ENCODE measurements around the gene PHF12.

Gene PHF12

DNA sequence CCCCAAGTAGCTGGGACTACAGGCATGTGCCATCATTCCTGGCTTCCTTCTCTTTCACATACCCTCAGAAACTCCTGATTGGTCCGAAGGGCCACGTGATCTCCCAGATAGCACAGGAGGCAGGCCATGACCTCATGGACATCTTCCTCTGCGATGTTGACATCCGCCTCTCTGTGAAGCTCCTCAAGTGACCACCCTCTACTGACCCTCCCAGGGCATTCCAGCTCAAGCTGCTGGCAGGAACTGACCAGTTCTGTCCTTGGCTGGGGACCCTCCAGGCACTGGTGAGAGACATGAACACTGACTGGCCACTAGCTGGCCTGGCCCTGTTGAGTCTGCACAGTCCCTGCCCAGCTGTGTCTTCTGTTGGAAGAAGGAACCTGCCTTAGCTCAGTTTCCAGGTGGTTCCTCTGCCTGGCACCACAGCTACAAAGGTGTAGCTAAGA is 90.9 kb downstream of the PHF12 start:
- DNase-seq (ENCODE audit: low read depth in 2 of 2): no peak

DNA sequence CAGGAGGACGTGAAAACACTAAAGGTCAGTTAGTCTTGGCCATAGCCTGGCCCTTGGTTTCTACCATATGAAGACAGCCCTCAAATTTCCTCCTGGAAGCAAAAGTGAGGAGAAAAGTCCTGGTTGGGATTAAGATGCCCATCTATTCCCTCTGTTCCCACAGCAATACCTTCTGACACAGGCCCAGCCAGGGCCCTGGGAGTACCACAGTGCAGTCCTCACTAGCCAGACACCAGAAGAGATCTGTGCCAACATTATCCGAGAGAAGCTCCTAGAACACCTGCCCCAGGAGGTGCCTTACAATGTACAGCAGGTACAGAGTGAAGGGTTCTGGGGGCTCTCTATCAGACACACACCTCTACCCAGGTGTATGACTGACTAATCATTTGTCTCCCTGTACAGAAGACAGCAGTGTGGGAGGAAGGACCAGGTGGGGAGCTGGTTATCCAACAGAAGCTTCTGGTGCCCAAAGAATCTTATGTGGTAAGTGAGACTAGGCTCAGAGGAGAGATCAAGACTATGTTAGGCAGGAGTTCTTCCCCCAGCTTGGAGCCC is 92.4 kb downstream of the PHF12 start:
- DNase-seq (ENCODE audit: low read depth in 2 of 2): no peak

DNA sequence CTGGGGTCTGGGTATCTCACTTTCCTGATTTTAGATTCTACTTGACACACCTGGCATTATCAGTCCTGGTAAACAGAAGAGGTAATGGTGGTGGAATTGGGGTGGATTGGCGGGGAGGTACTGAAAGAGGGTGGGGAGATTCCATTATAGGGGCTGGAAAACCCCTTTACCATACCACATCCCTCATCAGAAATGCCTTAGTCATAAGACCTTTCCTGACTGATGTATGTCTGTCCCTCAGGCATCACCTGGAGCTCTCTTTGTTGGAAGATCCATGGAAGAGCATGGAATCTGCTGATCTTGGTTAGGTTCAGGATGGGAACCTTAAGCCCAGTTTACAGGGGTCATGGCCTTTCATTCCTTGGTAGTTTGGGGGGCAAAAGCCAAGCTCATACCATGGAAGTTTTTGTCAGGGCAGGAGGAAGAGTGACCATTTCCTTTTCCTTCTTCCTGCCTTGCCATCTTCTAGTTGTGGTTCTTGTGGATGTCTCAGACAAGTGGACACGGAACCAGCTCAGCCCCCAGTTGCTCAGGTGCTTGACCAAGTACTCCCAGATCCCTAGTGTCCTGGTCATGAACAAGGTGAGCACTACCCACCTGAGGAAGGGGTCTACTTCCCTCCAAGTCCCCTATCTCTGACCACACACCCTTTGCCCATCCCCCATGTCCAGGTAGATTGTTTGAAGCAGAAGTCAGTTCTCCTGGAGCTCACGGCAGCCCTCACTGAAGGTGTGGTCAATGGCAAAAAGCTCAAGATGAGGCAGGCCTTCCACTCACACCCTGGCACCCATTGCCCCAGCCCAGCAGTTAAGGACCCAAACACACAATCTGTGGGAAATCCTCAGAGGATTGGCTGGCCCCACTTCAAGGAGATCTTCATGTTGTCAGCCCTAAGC is 93.2 kb downstream of the PHF12 start:
- no peak for DNase-seq (ENCODE audit: low read depth in 2 of 2)

DNA sequence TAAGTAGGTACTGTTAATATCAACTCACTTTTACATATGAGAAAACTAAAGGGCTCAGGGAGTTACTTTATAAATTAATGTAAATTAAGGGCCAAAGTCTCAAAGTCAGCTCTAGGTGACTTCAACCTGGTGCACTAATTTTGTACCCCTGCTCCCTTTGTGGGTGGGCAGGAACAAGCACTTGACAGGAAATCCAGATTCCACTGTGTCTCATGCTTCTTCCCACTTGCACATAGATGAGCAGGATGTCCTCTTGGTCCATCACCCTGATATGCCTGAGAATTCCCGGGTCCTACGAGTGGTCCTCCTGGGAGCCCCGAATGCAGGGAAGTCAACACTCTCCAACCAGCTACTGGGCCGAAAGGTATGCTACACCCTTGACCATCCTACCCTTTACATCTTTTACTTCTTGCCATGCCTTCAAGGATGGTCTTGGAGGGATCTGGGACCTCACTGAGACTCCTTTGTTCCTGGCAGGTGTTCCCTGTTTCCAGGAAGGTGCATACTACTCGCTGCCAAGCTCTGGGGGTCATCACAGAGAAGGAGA is 95.2 kb downstream of the PHF12 start:
- no peak for DNase-seq (ENCODE audit: low read depth in 2 of 2)

DNA sequence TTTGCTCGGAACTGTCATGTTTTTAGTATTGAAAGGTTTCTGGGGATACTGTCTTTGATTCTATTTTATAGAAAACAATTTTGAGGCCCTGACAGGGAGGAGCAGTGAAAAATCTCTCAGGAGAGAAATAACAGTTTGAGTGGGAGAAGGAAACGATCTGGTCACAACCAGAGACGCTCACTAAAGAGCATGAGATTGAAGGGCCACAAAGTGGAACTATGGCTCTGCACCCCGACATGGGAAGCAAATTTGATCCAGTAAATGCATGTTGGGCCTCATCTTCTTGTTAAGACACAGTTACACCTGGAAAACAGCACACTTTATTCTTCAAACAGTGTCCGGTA is 96.0 kb downstream of the PHF12 start:
- DNase-seq (ENCODE audit: low read depth in 2 of 2): no peak

Measured in stimulated activated CD8-positive, alpha-beta memory T cell treated with anti-CD3 and anti-CD28 coated beads, Interleukin-2, amount 100 ng/mL, for 48 hours (primary cell).